Neural cell (in vitro differentiated cells): Measurements from ENCODE around the gene RANBP9. TPM values are rescaled to one million over a fixed set of nuclear protein-coding genes. Genes with fewer than 3 reads are reported as not detected.

Experiments
- H2AFZ ChIP-seq: fragments of 200-600, 300-800 bp; sonication (generic), shearing (Covaris generic); 2 replicates; pipeline ENCODE4 v1.6.0; 2014; ENCODE audit warnings: low read depth, mild to moderate bottlenecking, antibody characterized with exemption, low read length, moderate library complexity
- H3F3A ChIP-seq: fragments of 200-600 bp; shearing (Covaris generic); 2 replicates; pipeline ENCODE4 v1.6.1; 2016; ENCODE audit warnings: mild to moderate bottlenecking, moderate library complexity, mixed read lengths, antibody characterized with exemption, low read length; ENCODE audit not compliant: insufficient read depth, poor library complexity, severe bottlenecking
- H3K27ac ChIP-seq: fragments of 200-600, 300-800 bp; sonication (generic), shearing (Covaris generic); 2 replicates; pipeline ENCODE4 v1.5.1; 2014; ENCODE audit warnings: mild to moderate bottlenecking, low read length, moderate library complexity
- H3K27me3 ChIP-seq: fragments of 300-800, 200-600 bp; sonication (generic), shearing (Covaris generic); 2 replicates; pipeline ENCODE4 v1.6.0; 2014; ENCODE audit warnings: mild to moderate bottlenecking, low read depth, low read length, moderate library complexity; ENCODE audit not compliant: insufficient read depth
- H3K36me3 ChIP-seq: fragments of 300-800, 200-600 bp; sonication (generic), shearing (Covaris generic); 2 replicates; pipeline ENCODE4 v1.5.1; 2014; ENCODE audit warnings: mild to moderate bottlenecking, antibody characterized with exemption, low read length, moderate library complexity; ENCODE audit not compliant: insufficient read depth
- H3K4me2 ChIP-seq: fragments of 300-800, 200-600 bp; sonication (generic), shearing (Covaris generic); 2 replicates; pipeline ENCODE4 v1.6.0; 2014; ENCODE audit warnings: mild to moderate bottlenecking, low read length
- H3K4me3 ChIP-seq: fragments of 300-800, 200-600 bp; sonication (generic), shearing (Covaris generic); 2 replicates; pipeline ENCODE4 v1.5.1; 2014; ENCODE audit warnings: mild to moderate bottlenecking, low read length, moderate library complexity
- H3K79me2 ChIP-seq: fragments of 200-600 bp; shearing (Covaris generic); replicated peaks from 2 replicates; pipeline ENCODE4 v1.6.0; 2014; ENCODE audit warnings: mild to moderate bottlenecking, low read length, moderate library complexity; ENCODE audit not compliant: insufficient read depth
- H3K9ac ChIP-seq: fragments of 300-800, 200-600 bp; sonication (generic), shearing (Covaris generic); 2 replicates; pipeline ENCODE4 v1.6.1; 2016; ENCODE audit warnings: mild to moderate bottlenecking, low read length, mixed read lengths
- H3K9me2 ChIP-seq: fragments of 200-600 bp; shearing (Covaris generic); 2 replicates; pipeline ENCODE4 v1.6.1; 2016; ENCODE audit warnings: mild to moderate bottlenecking, low read length, mixed read lengths; ENCODE audit not compliant: insufficient read depth
- H3K9me3 ChIP-seq: fragments of 200-600, 300-800 bp; sonication (generic), shearing (Covaris generic); 2 replicates; pipeline ENCODE4 v1.6.1; 2016; ENCODE audit warnings: mild to moderate bottlenecking, mixed run types, low read length, moderate library complexity, mixed read lengths
- H4K20me1 ChIP-seq: fragments of 200-600 bp; shearing (Covaris generic); 2 replicates; pipeline ENCODE4 v1.6.1; 2016; ENCODE audit warnings: mild to moderate bottlenecking, mixed run types; ENCODE audit not compliant: insufficient read depth
- EP300 ChIP-seq: fragments of 450-650 bp; conservative IDR thresholded peaks from 2 replicates; pipeline ENCODE4 v1.6.1; 2014; ENCODE audit warnings: antibody characterized with exemption, mild to moderate bottlenecking, moderate library complexity; ENCODE audit not compliant: poor library complexity, severe bottlenecking
- EZH2 ChIP-seq: fragments of 200-600, 300-800 bp; shearing (Covaris generic), sonication (generic); IDR thresholded peaks from 2 replicates; pipeline ENCODE4 v1.6.1; 2014; ENCODE audit warnings: antibody characterized with exemption, low read length, borderline replicate concordance, mild to moderate bottlenecking; ENCODE audit not compliant: insufficient read depth, poor library complexity, severe bottlenecking
- MXI1 ChIP-seq: fragments of 450-650 bp; conservative IDR thresholded peaks from 2 replicates; pipeline ENCODE4 v1.6.1; 2014; ENCODE audit warnings: antibody characterized with exemption, mild to moderate bottlenecking; ENCODE audit not compliant: poor library complexity, severe bottlenecking
- POLR2AphosphoS5 ChIP-seq: IDR thresholded peaks from 2 replicates; pipeline ENCODE4 v1.6.1; 2012
- RAD21 ChIP-seq: fragments of 450-650 bp; conservative IDR thresholded peaks from 2 replicates; pipeline ENCODE4 v1.6.1; 2014; ENCODE audit warnings: antibody characterized with exemption, mild to moderate bottlenecking, moderate library complexity
- SMC3 ChIP-seq: fragments of 450-650 bp; conservative IDR thresholded peaks from 2 replicates; pipeline ENCODE4 v1.6.1; 2014; ENCODE audit warnings: antibody characterized with exemption, mild to moderate bottlenecking, moderate library complexity; ENCODE audit not compliant: poor library complexity
- TAF1 ChIP-seq: IDR thresholded peaks from 2 replicates; pipeline ENCODE4 v1.6.1; 2012; ENCODE audit warnings: low read depth
- polyA plus RNA-seq: library from polyadenylated mRNA; depleted of rRNA; stranded (reverse); fragments of >200 nt; gene quantifications from 2 replicates; pipeline ENCODE4 v1.2.3, GENCODE V29; 2014
- TF ChIP-seq, protein P1 (sequence below): IDR thresholded peaks from 2 replicates; pipeline ENCODE4 v1.6.1; 2012; ENCODE audit warnings: borderline replicate concordance
- TF ChIP-seq, protein P2 (sequence below): fragments of 450-650 bp; IDR thresholded peaks from 2 replicates; pipeline ENCODE4 v1.5.1; 2014; ENCODE audit warnings: antibody characterized with exemption, mild to moderate bottlenecking, moderate library complexity; ENCODE audit not compliant: poor library complexity, severe bottlenecking

The RANBP9 gene
- polyA plus RNA-seq, 1 donor from 2014 or later: 52.2 TPM

DNA sequence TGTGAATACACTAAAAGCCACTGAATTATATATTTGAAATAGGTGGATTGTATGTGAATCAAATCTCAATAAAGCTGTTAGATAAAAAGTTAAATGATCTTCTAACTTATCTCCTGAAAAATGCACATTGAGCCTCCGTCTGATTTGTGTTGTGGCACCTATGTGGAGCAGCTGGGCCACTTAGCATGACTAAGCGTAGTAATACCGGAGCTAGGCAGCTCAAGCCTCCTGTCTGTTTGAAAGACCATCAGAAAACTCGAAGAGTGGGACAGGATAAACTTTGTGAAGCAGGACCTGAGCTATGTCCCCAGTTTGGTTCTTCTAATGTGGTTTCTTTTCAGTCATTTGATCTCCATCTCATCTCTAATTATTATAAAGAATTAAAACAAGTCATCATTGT is 107.5 kb downstream of the RANBP9 start:
- H3K36me3 ChIP-seq: no peaks in the 10 kb centered on the region
- H3K9ac ChIP-seq: no peak overlapping the region
- no peaks in the 10 kb centered on the region for H3K9me3 ChIP-seq
- H3K9me2 ChIP-seq: no peaks in the 10 kb centered on the region
- H4K20me1 ChIP-seq: no peaks in the 10 kb centered on the region
- no peak overlapping the region for H2AFZ ChIP-seq
- no peak overlapping the region for H3K4me3 ChIP-seq
- TF ChIP-seq SMC3 (no peak), RAD21 (no peak), EP300 (no peak), EZH2 (no peak), POLR2AphosphoS5 (no peak), TAF1 (no peak), MXI1 (no peak)
- TF ChIP-seq, protein P1, sequence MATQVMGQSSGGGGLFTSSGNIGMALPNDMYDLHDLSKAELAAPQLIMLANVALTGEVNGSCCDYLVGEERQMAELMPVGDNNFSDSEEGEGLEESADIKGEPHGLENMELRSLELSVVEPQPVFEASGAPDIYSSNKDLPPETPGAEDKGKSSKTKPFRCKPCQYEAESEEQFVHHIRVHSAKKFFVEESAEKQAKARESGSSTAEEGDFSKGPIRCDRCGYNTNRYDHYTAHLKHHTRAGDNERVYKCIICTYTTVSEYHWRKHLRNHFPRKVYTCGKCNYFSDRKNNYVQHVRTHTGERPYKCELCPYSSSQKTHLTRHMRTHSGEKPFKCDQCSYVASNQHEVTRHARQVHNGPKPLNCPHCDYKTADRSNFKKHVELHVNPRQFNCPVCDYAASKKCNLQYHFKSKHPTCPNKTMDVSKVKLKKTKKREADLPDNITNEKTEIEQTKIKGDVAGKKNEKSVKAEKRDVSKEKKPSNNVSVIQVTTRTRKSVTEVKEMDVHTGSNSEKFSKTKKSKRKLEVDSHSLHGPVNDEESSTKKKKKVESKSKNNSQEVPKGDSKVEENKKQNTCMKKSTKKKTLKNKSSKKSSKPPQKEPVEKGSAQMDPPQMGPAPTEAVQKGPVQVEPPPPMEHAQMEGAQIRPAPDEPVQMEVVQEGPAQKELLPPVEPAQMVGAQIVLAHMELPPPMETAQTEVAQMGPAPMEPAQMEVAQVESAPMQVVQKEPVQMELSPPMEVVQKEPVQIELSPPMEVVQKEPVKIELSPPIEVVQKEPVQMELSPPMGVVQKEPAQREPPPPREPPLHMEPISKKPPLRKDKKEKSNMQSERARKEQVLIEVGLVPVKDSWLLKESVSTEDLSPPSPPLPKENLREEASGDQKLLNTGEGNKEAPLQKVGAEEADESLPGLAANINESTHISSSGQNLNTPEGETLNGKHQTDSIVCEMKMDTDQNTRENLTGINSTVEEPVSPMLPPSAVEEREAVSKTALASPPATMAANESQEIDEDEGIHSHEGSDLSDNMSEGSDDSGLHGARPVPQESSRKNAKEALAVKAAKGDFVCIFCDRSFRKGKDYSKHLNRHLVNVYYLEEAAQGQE: no peak
- TF ChIP-seq, protein P2, sequence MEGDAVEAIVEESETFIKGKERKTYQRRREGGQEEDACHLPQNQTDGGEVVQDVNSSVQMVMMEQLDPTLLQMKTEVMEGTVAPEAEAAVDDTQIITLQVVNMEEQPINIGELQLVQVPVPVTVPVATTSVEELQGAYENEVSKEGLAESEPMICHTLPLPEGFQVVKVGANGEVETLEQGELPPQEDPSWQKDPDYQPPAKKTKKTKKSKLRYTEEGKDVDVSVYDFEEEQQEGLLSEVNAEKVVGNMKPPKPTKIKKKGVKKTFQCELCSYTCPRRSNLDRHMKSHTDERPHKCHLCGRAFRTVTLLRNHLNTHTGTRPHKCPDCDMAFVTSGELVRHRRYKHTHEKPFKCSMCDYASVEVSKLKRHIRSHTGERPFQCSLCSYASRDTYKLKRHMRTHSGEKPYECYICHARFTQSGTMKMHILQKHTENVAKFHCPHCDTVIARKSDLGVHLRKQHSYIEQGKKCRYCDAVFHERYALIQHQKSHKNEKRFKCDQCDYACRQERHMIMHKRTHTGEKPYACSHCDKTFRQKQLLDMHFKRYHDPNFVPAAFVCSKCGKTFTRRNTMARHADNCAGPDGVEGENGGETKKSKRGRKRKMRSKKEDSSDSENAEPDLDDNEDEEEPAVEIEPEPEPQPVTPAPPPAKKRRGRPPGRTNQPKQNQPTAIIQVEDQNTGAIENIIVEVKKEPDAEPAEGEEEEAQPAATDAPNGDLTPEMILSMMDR: no peak
- no peaks in the 10 kb centered on the region for H3F3A ChIP-seq
- H3K27me3 ChIP-seq: no peaks in the 10 kb centered on the region
- no peaks in the 10 kb centered on the region for H3K79me2 ChIP-seq
- H3K4me2 ChIP-seq: no peak overlapping the region
- no peak overlapping the region for H3K27ac ChIP-seq

DNA sequence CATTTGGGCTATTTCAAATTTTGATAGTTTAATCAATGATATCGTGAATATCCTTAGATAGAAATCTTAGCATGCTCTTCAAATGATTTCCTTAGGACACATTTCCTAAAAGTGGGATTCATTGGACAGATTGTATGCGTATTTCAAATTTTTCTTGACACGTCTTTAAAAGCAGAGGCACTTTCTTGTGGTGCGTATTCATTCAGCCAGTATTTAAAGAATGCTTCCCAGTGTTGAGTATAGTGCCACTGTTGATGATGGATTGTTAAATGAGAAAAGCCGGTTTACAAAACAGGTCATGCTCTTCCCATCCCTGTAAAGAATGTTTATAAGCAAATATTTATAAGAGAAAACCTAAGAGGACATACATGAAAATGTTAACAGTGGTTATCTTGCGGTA is 111.6 kb downstream of the RANBP9 start:
- Histone ChIP-seq H3K36me3 (no peaks in the 10 kb centered on the region), H3K4me2 (no peak overlapping the region), H3K9ac (no peak overlapping the region), H3K27me3 (no peaks in the 10 kb centered on the region), H3F3A (no peaks in the 10 kb centered on the region), H3K9me3 (no peaks in the 10 kb centered on the region), H3K79me2 (no peaks in the 10 kb centered on the region), H4K20me1 (no peaks in the 10 kb centered on the region), H3K27ac (no peak overlapping the region), H3K9me2 (no peaks in the 10 kb centered on the region), H2AFZ (no peak overlapping the region), H3K4me3 (no peak overlapping the region)
- TF ChIP-seq SMC3 (no peak), EZH2 (no peak), POLR2AphosphoS5 (no peak), RAD21 (no peak), TAF1 (no peak), EP300 (no peak), MXI1 (no peak)
- TF ChIP-seq, protein P2: no peak
- TF ChIP-seq, protein P1: no peak
